K562 (cell line): ENCODE data around the gene NEURL1B.

Experiments
- BACH1 ChIP-seq: fragments of 200-800 bp; sonication (Bioruptor generic); IDR thresholded peaks from 2 replicates; pipeline ENCODE4 v1.6.1; 2016; ENCODE audit warnings: missing genetic modification characterization, missing compliant biosample characterization
- BRD9 ChIP-seq: fragments of 450-650 bp; IDR thresholded peaks from 2 replicates; pipeline ENCODE4 v1.6.1; 2018; ENCODE audit warnings: low read depth; ENCODE audit not compliant: partially characterized antibody
- EZH2 ChIP-seq: IDR thresholded peaks from 2 replicates; pipeline ENCODE4 v1.6.1; 2012; ENCODE audit warnings: low read depth, mild to moderate bottlenecking, inconsistent platforms, low read length, borderline replicate concordance
- GABPA ChIP-seq: fragments of 200-800 bp; sonication (Bioruptor generic); conservative IDR thresholded peaks from 2 replicates; pipeline ENCODE4 v1.6.1; 2016; ENCODE audit warnings: low read depth, missing genetic modification characterization, missing compliant biosample characterization
- KDM5B ChIP-seq: fragments of 200-600 bp; sonication (generic); IDR thresholded peaks from 2 replicates; pipeline ENCODE4 v1.6.1; 2012; ENCODE audit warnings: low read depth, mild to moderate bottlenecking, moderate library complexity, low read length, control low read depth, inconsistent platforms; ENCODE audit not compliant: insufficient replicate concordance
- POLR2A ChIP-seq: fragments of 450-650 bp; conservative IDR thresholded peaks from 2 replicates; pipeline ENCODE4 v1.6.1; 2016
- SIN3B ChIP-seq: fragments of 450-650 bp; IDR thresholded peaks from 2 replicates; pipeline ENCODE4 v1.6.1; 2017; ENCODE audit warnings: low read depth, mild to moderate bottlenecking, moderate library complexity
- SIRT6 ChIP-seq: IDR thresholded peaks from one replicate; pipeline ENCODE4 v1.6.1; 2012; ENCODE audit warnings: low read depth, mild to moderate bottlenecking, control low read depth, inconsistent platforms, low read length, moderate library complexity
- TRIM28 ChIP-seq: fragments of 450-650 bp; IDR thresholded peaks from 2 replicates; pipeline ENCODE4 v1.6.1; 2017
- YY1 ChIP-seq, 3 experiments: IDR thresholded peaks; 2 replicates each; pipeline ENCODE4 v1.6.1; 2011; ENCODE audit warnings: low read length in 2 of 3, mild to moderate bottlenecking in 2 of 3, moderate library complexity in 2 of 3, borderline replicate concordance in 1 of 3, control low read depth in 1 of 3, low read depth in 1 of 3; ENCODE audit not compliant: insufficient read depth in 3 of 3, insufficient replicate concordance in 2 of 3, control insufficient read depth in 1 of 3, insufficient read length in 1 of 3; ENCODE audit errors: extremely low read depth in 1 of 3
- ZBTB7A ChIP-seq: IDR thresholded peaks from 2 replicates; pipeline ENCODE4 v1.6.1; 2011; ENCODE audit warnings: low read depth, mild to moderate bottlenecking, low read length, moderate library complexity, borderline replicate concordance; ENCODE audit not compliant: control insufficient read depth
- ZNF766 ChIP-seq: fragments of 200-800 bp; sonication (Bioruptor generic); conservative IDR thresholded peaks from 2 replicates; pipeline ENCODE4 v1.6.1; 2016; ENCODE audit warnings: missing genetic modification characterization, missing compliant biosample characterization
- TF ChIP-seq, protein P1 (sequence below), 3 experiments: IDR thresholded peaks in 2 of 3; conservative IDR thresholded peaks in 1 of 3; 2 replicates each; pipeline ENCODE4 v1.5.1; 2011 to 2012; ENCODE audit warnings: low read length in 3 of 3, mild to moderate bottlenecking in 3 of 3, control low read depth in 2 of 3, improper control_type of control experiment in 1 of 3, inconsistent platforms in 1 of 3, low read depth in 1 of 3, mixed read lengths in 1 of 3, moderate library complexity in 1 of 3; ENCODE audit not compliant: insufficient read depth in 2 of 3
- TF ChIP-seq, protein P2 (sequence below): sonication (generic); formaldehyde crosslinking; IDR thresholded peaks from 2 replicates; pipeline ENCODE4 v1.8.1; 2023; ENCODE audit warnings: mild to moderate bottlenecking, missing genetic modification reagents, moderate library complexity

DNA sequence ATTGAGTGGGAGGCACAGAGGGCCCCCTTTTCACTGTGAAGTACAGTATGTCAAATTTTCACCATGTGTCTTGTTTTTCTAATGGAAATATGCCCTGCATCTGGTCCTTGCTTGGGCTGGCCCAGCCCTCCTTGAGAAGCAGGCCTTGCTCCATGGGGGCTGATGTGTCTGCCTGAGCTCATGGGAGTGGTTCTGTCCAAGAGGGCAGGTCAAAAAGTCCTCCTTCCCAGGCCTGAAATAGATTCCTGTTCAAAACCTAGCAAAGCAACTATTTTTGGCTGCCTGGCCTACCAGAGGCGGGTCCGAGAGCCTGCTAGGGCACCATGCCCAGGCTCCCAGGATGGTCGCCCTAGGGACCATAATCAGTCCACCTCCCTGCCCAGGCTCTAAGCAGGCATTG is 40.5 kb upstream of the NEURL1B start:
- TF ChIP-seq TRIM28 (no peak), SIRT6 (no peak), KDM5B (no peak), SIN3B (no peak), BACH1 (tag) (no peak), ZNF766 (CRISPR knock-in tag) (no peak), BRD9 (no peak), EZH2 (no peak), POLR2A (no peak), GABPA (tag) (no peak), YY1 (IDR thresholded peaks at IDR 0.05; ENCODE audit: borderline replicate concordance in 1 of 3, control insufficient read depth in 1 of 3, extremely low read depth in 1 of 3, insufficient read depth in 3 of 3, insufficient read length in 1 of 3, insufficient replicate concordance in 2 of 3, low read depth in 1 of 3, low read length in 2 of 3) (no peak), ZBTB7A (no peak)
- TF ChIP-seq, protein P1, sequence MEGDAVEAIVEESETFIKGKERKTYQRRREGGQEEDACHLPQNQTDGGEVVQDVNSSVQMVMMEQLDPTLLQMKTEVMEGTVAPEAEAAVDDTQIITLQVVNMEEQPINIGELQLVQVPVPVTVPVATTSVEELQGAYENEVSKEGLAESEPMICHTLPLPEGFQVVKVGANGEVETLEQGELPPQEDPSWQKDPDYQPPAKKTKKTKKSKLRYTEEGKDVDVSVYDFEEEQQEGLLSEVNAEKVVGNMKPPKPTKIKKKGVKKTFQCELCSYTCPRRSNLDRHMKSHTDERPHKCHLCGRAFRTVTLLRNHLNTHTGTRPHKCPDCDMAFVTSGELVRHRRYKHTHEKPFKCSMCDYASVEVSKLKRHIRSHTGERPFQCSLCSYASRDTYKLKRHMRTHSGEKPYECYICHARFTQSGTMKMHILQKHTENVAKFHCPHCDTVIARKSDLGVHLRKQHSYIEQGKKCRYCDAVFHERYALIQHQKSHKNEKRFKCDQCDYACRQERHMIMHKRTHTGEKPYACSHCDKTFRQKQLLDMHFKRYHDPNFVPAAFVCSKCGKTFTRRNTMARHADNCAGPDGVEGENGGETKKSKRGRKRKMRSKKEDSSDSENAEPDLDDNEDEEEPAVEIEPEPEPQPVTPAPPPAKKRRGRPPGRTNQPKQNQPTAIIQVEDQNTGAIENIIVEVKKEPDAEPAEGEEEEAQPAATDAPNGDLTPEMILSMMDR (IDR thresholded peaks at IDR 0.05 in 2 of 3, conservative IDR thresholded peaks at IDR 0.05 in 1 of 3; ENCODE audit: insufficient read depth in 2 of 3, low read depth in 1 of 3, low read length in 3 of 3): no peak
- TF ChIP-seq, protein P2, sequence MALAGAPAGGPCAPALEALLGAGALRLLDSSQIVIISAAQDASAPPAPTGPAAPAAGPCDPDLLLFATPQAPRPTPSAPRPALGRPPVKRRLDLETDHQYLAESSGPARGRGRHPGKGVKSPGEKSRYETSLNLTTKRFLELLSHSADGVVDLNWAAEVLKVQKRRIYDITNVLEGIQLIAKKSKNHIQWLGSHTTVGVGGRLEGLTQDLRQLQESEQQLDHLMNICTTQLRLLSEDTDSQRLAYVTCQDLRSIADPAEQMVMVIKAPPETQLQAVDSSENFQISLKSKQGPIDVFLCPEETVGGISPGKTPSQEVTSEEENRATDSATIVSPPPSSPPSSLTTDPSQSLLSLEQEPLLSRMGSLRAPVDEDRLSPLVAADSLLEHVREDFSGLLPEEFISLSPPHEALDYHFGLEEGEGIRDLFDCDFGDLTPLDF: no peak
